HS-5 (cell line): Measurements from ENCODE around the gene TRIM69.

ENCODE experiments used
- DNase-seq: peaks from one replicate; pipeline ENCODE4 v3.0.0-alpha.2; 2012; ENCODE audit warnings: low read depth

The TRIM69 gene

DNA sequence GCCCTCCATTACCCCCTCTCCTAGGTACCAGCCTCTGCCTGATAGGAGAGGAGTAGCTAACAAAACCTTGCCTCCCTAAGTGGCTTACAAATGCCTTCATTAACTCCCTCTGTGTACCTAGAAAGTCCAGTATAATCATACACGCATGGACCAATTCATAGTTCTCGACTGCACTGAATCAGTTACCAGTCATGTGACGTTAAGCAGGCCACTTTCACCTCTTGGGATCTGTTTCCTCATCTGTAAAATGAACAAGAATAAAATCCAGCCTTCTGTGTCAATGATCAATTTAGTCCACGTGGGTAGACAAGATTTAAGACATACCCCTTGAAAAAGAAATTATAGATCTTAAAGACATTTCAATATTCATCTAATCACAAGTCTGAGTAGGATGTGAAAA, 72.2 kb downstream of the TRIM69 start:
- no peak for DNase-seq

DNA sequence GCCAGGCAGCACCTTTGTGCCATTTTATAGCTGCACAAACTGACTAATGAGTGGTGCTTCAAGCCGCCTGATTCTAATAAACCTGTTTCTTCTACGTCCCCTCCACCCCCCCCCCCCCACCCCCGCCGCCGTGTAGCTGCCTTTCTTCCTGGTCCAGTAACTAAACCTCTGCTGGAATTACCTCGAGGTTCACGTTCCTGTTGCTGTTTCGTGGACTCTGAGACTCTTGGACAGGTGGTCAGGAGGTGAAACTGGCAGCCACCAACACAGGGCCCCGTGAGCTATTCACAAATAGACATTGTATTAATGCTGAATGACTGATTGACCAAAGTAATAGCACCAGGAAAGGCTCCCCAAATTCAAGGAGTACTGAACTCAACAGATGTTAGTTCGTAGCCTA, 73.9 kb downstream of the TRIM69 start:
- DNase-seq: no peak

DNA sequence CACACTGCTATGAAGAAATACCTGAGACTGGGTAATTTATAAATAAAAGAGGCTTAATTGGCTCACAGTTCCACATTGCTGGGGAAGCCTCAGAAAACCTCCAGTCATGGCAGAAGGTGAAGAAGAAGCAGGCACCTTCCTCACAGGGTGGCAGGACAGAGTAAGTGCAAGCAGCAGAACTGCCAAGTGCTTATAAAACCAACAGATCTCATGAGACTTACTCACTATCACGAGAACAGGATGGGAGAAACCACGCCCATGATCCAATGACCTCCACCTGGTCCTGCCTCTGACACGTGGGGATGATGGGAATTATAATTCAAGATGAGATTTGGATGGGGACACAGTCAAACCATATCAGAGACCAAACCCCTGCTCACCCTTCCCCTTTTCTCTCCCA, 75.0 kb downstream of the TRIM69 start:
- DNase-seq: no peak

DNA sequence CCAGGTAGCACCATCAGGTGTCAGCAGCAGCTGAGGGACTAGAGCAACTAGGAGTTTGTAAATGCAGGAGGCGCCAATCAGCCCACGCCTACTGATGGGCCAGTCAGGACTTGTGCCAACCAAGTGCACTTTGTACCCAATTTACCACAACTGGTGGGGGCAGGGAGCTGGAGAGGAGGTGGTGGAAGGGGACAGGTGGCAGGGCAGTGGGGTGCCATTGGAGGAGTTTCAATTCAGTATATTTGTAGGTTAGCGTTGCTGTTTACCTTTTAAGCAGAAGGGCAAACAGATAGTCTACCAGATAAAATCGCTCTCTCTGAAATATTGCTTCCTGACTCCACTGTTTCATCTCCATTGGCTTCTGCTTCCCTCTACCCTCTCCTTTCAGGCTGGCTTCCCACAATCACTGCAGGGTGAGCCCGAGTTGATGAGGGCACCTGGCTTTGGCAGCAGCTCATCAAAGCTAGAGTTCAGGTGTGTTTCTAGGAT, 75.7 kb downstream of the TRIM69 start:
- no peak for DNase-seq

DNA sequence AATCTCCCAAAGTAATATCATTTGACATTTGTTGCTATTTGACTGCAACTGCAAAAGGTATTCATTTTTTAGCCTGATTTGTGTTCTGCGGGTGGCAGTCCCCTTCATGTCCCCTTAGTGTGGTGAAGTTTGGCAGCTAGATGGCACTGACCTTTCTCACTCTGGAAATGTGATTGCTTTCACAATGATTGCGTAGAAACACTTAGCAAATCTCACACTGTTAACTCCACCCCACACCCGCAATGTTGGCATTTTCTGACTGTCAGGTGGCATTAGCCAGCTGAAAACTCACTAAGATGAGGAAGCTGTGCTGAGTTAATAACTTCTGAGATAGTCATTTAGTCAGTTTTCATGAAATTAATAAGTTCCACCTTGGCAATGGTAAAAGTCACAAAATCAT, 76.9 kb downstream of the TRIM69 start:
- no peak for DNase-seq
